Kidney glomerular epithelial cell (primary cell): ENCODE results near the gene TOPORS.
"Not testable (repeated sequence)": the region's sequence is repeated elsewhere in the genome, so short reads cannot be mapped to it uniquely, and the experiment has no call there.

Source experiments
- DNase-seq: peaks from one replicate; lab custom pipeline; 2025; lab: John Stamatoyannopoulos, UW

The TOPORS gene

GRCh38 chr9:32565967-32566366 is 13.6 kb upstream of the TOPORS start:
- DNase-seq, result no peak

DNA sequence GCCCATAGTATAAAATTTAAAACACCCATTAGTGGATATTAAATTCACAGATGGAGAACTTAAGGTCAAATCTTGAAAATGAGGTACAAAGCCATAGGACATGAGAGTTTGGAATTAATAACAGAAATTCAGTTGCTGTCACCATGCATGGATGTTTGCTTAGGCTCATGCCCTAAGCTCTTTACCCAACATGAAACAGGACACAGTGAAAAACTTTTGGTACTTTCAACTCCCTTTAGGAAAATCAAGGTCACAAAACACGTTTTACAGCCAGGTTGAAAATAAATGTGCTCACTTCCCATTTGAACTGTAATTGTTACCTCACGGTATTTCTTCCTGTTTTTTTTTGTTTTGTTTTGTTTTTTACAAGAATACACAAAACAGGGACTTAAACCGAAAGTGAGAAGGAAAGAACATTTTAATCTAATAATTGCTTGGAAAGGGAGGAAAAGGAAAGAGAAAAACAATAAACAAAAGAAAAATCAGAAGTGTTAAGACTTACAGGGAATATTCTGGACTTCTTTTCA is 6.1 kb upstream of the TOPORS start:
- no peak for DNase-seq

GRCh38 chr9:32554591-32554990 is 2.2 kb upstream of the TOPORS start:
- no peak for DNase-seq

DNA sequence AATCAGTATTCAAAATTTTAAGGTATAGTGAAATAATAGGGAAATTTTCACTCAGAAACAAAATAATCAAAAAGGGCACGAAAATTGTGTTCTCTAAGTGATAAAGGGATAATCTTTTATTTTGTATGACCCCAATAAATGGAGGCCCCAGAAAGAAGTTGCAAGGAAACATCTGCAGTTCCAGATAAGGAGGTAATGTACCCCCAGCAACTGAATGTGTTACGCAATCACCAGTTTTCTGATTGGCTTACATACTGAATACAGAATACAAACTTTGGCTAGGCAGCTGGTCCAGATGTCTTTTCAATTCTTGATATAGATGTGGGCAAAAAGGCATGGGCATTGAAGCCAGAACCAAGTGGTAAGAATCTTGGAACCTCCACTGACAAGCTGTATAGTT is 1.7 kb upstream of the TOPORS start:
- no peak for DNase-seq

- DNase-seq, result peak; percentile 80
Measured at GRCh38 chr9:32551276-32552051, 922 bp downstream of the TOPORS start.

- peak; percentile 87 for DNase-seq
Measured at GRCh38 chr9:32550562-32551275, 1.7 kb downstream of the TOPORS start.

DNA sequence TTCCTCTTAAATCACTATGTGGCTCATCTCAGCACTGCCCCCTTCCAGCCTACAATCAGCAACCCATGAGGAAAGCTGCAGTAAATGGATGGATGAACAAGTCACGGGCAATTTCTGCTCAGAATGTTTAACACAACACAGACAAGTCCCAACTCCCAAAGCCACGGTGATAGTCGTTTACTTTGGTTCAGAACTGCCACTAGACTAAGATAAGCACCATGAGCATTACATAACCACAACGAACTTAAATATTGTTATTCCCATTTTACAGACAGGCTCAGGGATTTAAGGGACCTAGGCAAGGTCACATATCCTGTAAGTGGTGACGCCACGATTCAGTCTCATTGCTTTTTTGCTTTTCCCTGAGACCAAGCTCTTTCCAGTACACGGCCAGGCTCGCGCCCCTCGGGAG is 2.2 kb downstream of the TOPORS start:
- peak; percentile 20 for DNase-seq

DNA sequence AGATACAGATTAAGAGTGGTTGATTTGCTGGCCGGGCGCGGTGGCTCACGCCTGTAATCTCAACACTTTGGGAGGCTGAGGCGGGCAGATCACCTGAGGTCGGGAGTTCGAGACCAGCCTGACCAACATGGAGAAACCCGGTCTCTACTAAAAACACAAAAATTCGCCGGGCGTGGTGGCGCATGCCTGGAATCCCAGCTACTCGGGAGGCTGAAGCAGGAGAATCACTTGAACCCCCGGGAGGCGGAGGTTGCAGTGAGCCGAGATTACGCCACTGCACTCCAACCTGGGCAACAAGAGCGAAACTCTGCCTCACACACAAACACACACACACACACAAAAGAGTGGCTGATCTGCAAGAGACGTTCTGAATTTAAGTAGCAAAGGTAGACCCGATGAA is 4.2 kb downstream of the TOPORS start:
- not testable (repeated sequence) for DNase-seq

- DNase-seq, result no peak
Measured at GRCh38 chr9:32545884-32546283, 6.5 kb downstream of the TOPORS start.

GRCh38 chr9:32543047-32543446 is 9.3 kb downstream of the TOPORS start:
- DNase-seq, result no peak

GRCh38 chr9:32533816-32534215 is 18.6 kb downstream of the TOPORS start:
- DNase-seq, result no peak

- no peak for DNase-seq
Measured at GRCh38 chr9:32533336-32533735, 19.1 kb downstream of the TOPORS start.

- DNase-seq, result no peak
Measured at GRCh38 chr9:32526707-32527048, 25.7 kb downstream of the TOPORS start.

DNA sequence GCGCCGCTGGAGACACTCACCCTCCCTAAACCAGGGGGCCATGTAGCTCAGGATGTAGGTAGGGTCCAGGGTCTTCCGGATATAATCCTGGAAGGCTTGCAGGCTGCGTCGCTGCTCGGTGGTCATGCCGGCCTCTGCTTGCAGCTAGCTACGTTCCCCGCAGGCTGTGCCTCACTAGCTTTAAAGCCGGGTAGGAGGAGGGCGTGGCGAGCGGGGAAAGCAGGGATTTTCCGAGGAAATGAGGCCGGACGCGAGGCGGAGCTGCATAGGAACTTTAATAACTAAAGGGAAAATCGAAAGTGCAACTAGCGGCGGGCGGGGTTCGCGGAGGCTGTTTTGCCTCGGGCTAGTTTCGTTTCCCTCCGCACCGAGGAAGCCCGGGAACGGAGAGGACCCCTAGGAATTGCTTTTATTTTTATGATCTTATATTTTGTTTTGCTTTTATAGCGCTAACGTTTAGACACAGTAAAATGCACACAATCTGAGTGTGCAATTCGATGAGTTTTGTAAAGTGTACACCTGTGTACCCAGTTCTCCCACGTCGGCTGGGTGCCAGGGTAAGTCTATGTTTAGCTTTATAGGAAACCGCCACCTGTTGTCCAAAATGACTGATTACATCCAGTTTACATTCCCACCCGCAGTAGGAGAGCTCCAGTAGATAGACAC is 26.2 kb downstream of the TOPORS start, which contains the start of gene RIGI:
Gene RIGI, minus strand, starts transcription at position 156 of the 666 bp plus-strand sequence. Its CDS starts 30 bp downstream, at position 126.
- DNase-seq, result peak; percentile 94

- DNase-seq, result no peak
Measured at GRCh38 chr9:32525709-32526030, 26.7 kb downstream of the TOPORS start.

DNA sequence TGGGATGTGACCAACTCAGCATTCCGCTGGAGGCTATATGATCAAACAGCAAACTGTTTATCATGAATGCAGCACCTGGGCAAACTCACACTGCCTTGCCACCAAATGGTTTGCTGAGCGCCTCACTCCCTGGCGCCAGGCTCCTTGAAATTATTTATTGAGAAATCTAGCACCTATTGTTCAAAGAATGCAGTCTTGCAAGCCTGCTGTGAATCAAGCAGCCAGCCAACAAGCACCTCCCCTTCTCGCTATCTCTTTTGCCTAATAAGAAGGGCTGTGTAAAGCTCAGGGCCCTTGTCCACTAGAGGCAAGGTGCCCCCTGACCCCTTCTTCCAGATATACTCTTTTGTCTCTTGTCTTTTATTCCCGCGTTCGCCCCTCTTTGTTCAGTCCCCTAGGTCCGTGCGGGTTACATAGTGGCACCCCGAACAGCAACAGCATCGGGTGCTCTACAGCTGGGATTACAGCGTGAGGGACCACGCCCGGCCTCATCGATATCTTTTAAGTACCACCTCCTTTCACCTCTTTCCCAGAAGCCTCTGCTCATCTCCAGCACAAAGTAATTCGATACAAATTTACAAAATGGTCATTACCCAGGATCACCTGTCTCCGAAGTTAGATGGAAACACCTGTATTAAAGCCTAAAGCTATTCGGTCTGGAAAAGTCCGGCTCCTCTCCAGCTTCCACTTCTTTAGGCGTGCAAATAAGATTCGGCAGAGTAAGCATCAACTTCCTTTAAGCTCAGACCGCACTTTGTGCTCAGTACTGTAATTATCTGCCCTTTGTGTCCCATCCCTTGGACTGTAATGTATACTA is 27.3 kb downstream of the TOPORS start:
- DNase-seq, result no peak

DNA sequence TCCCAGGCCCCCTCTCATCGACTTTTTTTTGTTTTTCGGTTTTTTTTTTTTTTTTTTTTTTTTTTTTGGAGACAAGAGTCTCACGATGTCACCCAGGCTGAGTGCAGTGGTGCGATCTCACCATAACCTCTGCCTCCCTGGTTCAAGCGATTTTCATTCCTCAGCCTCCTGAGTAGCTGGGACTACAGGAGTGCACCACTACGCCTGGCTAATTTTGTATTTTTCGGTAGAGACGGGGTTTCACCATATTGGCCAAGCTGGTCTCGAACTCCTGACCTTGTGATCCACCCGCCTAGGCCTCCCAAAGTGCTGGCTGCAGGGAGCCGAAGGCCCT is 27.9 kb downstream of the TOPORS start:
- DNase-seq, result not testable (repeated sequence)

GRCh38 chr9:32523910-32524309 is 28.5 kb downstream of the TOPORS start:
- DNase-seq, result no peak

GRCh38 chr9:32518276-32518675 is 34.1 kb downstream of the TOPORS start:
- DNase-seq, result no peak

- no peak for DNase-seq
Measured at GRCh38 chr9:32516241-32516640, 36.1 kb downstream of the TOPORS start.

- no peak for DNase-seq
Measured at GRCh38 chr9:32508728-32509127, 43.7 kb downstream of the TOPORS start.

DNA sequence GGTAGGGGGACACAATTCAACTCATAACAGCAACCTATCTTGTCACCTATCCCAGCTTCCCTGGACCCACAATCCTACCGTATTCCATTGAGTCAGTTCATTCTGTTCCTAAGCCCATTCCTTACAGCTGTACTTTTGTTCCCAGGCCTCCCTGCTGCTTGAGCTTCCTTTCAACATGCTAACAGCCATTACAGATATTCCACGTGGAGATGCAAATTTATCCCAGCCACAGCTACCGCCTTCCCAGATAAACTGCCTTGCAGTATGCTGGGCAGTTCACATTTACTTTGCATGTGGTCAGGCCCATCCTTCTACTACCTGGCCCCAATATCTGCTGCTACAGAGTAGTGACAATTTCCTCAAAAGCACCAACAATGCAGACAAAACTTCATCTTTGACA is 49.4 kb downstream of the TOPORS start:
- DNase-seq, result no peak
